PC-3 (cell line): Measurements from ENCODE around the gene GLYATL1. TPM values are rescaled to one million over a fixed set of nuclear protein-coding genes. Genes with fewer than 3 reads are reported as not detected.
"Not testable (repeated sequence)": the region's sequence is repeated elsewhere in the genome, so short reads cannot be mapped to it uniquely, and the experiment has no call there.

Experiments
- ATAC-seq: fragments of 200-7000 bp; cut with Tn5 transposase; 2 replicates; pipeline ENCODE4 v1.9.1; 2020; ENCODE audit warnings: mild to moderate bottlenecking, moderate library complexity
- BruUV-seq: library from RNA; stranded (reverse); fragments of 400-500 nt; replicated peaks from 2 replicates; lab custom pipeline; 2021; lab: Mats Ljungman, UMichigan
- CTCF ChIA-PET: fragments of 300-600 bp; sonication (Branson Sonifier 250); formaldehyde crosslinking; loops from one replicate; lab custom pipeline; 2022; ENCODE audit warnings: antibody characterized with exemption; lab: Charles Lee
- POLR2A ChIA-PET: fragments of 300-600 bp; sonication (Branson Sonifier 250); formaldehyde crosslinking; loops from one replicate; lab custom pipeline; 2022; ENCODE audit warnings: antibody characterized with exemption; ENCODE audit not compliant: unreplicated experiment; lab: Charles Lee
- DNase-seq: peaks from one replicate; pipeline ENCODE4 v3.0.0-alpha.2; 2015
- H2AFZ ChIP-seq: fragments of 300-600 bp; sonication (generic); 2 replicates; pipeline ENCODE4 v1.6.0; 2016; ENCODE audit warnings: antibody characterized with exemption, low read length
- H3F3A ChIP-seq: fragments of 300-600 bp; sonication (generic); one replicate; pipeline ENCODE4 v1.6.0; 2017; ENCODE audit warnings: antibody characterized with exemption, low read length, control low read depth, mild to moderate bottlenecking; ENCODE audit not compliant: unreplicated experiment
- H3K27ac ChIP-seq: fragments of 300-600 bp; sonication (generic); 2 replicates; pipeline ENCODE4 v1.5.1; 2016; ENCODE audit warnings: mild to moderate bottlenecking, low read length
- H3K27me3 ChIP-seq: fragments of 300-600 bp; sonication (generic); 2 replicates; pipeline ENCODE4 v1.6.1; 2016; ENCODE audit warnings: low read length, mixed read lengths
- H3K36me3 ChIP-seq: fragments of 300-600 bp; sonication (generic); 2 replicates; pipeline ENCODE4 v1.6.1; 2016; ENCODE audit warnings: low read depth, mixed run types, low read length, mixed read lengths
- H3K4me1 ChIP-seq: fragments of 300-600 bp; sonication (generic); 2 replicates; pipeline ENCODE4 v1.5.1; 2016; ENCODE audit warnings: low read length; ENCODE audit not compliant: insufficient read depth
- H3K4me2 ChIP-seq: fragments of 300-600 bp; sonication (generic); 2 replicates; pipeline ENCODE4 v1.6.0; 2016; ENCODE audit warnings: low read length
- H3K4me3 ChIP-seq: fragments of 300-600 bp; sonication (generic); 2 replicates; pipeline ENCODE4 v1.5.1; 2016; ENCODE audit warnings: mild to moderate bottlenecking, low read length, mixed read lengths
- H3K79me2 ChIP-seq: fragments of 300-600 bp; sonication (generic); 2 replicates; pipeline ENCODE4 v1.6.1; 2017; ENCODE audit warnings: low read length, mixed read lengths
- H3K9ac ChIP-seq: fragments of 300-600 bp; sonication (generic); 2 replicates; pipeline ENCODE4 v1.6.0; 2016; ENCODE audit warnings: mild to moderate bottlenecking, low read length
- H3K9me2 ChIP-seq: fragments of 300-600 bp; sonication (generic); replicated peaks from 2 replicates; pipeline ENCODE4 v1.6.1; 2016; ENCODE audit warnings: mixed run types, low read length, mixed read lengths
- H3K9me3 ChIP-seq: fragments of 300-600 bp; sonication (generic); 2 replicates; pipeline ENCODE4 v1.6.1; 2016; ENCODE audit warnings: low read length, mixed read lengths
- H4K20me1 ChIP-seq: fragments of 300-600 bp; sonication (generic); 2 replicates; pipeline ENCODE4 v1.6.1; 2016; ENCODE audit warnings: low read length, mixed read lengths
- CTCF ChIP-seq: fragments of 300-600 bp; sonication (generic); conservative IDR thresholded peaks from 2 replicates; pipeline ENCODE4 v1.5.1; 2017; ENCODE audit warnings: antibody characterized with exemption, low read depth, mild to moderate bottlenecking, low read length
- EZH2 ChIP-seq: fragments of 300-600 bp; sonication (generic); IDR thresholded peaks from one replicate; pipeline ENCODE4 v1.6.1; 2017; ENCODE audit warnings: antibody characterized with exemption, mild to moderate bottlenecking, low read length; ENCODE audit not compliant: unreplicated experiment
- EZH2phosphoT487 ChIP-seq: fragments of 300-600 bp; sonication (generic); IDR thresholded peaks from 2 replicates; pipeline ENCODE4 v1.6.1; 2018; ENCODE audit warnings: mild to moderate bottlenecking, antibody characterized with exemption, low read length, borderline replicate concordance
- intact Hi-C: fragments of 100-400 bp; cut with micrococcal nuclease; formaldehyde crosslinking; loops from 2 replicates; pipeline ENCODE4 v1.9.0; 2023
- total RNA-seq: library from RNA; depleted of rRNA; stranded (reverse); fragments of >200 nt; gene quantifications from 2 replicates; pipeline ENCODE4 v1.2.3, GENCODE V29; 2014

GLYATL1 gene
- total RNA-seq, 1 experiment from 2014 or later, result not detected

- no peaks in the 10 kb centered on the region for H3K9me2 ChIP-seq
- no peaks in the 10 kb centered on the region for H3K9me3 ChIP-seq
- no peak for ATAC-seq
- no TSS peak for BruUV-seq
- H3K4me3 ChIP-seq, result no peak overlapping the region
- H3K36me3 ChIP-seq, result no peaks in the 10 kb centered on the region
- no peaks in the 10 kb centered on the region for H3K4me1 ChIP-seq
- H2AFZ ChIP-seq, result no peak overlapping the region
- no peak overlapping the region for H3K9ac ChIP-seq
- no peaks in the 10 kb centered on the region for H4K20me1 ChIP-seq
- CTCF ChIA-PET, result no interaction called here
- TF ChIP-seq EZH2phosphoT487 (no peak), CTCF (no peak), EZH2 (no peak)
- intact Hi-C loops, result no loop called here
- H3K4me2 ChIP-seq, result no peak overlapping the region
- no peaks in the 10 kb centered on the region for H3F3A ChIP-seq
- H3K27ac ChIP-seq, result no peak overlapping the region
- POLR2A ChIA-PET, result no interaction called here
- no peak for DNase-seq
- H3K79me2 ChIP-seq, result no peaks in the 10 kb centered on the region
- peaks cover 79% of the 10 kb centered on the region for H3K27me3 ChIP-seq
Measured at GRCh38 chr11:58998480-58999290, 59.4 kb downstream of the GLYATL1 start.

- Histone ChIP-seq H3K9me2 (no peaks in the 10 kb centered on the region), H2AFZ (no peak overlapping the region), H3K27ac (no peak overlapping the region), H3K9ac (no peak overlapping the region), H3K4me2 (no peak overlapping the region), H3K36me3 (no peaks in the 10 kb centered on the region), H3K79me2 (no peaks in the 10 kb centered on the region), H4K20me1 (no peaks in the 10 kb centered on the region), H3K27me3 (peaks cover 79% of the 10 kb centered on the region), H3F3A (no peaks in the 10 kb centered on the region), H3K4me3 (no peak overlapping the region), H3K4me1 (no peaks in the 10 kb centered on the region), H3K9me3 (no peaks in the 10 kb centered on the region)
- ATAC-seq (no peak), DNase-seq (no peak)
- TF ChIP-seq EZH2, result no peak
- TF ChIP-seq CTCF, result no peak
- no peak for TF ChIP-seq EZH2phosphoT487
- intact Hi-C loops, result no loop called here
- no TSS peak for BruUV-seq
- CTCF ChIA-PET, result no interaction called here
- POLR2A ChIA-PET, result no interaction called here
Measured at GRCh38 chr11:58999291-58999680, 60.0 kb downstream of the GLYATL1 start.

- H3K4me2 ChIP-seq, result no peak overlapping the region
- H3K9ac ChIP-seq, result no peak overlapping the region
- POLR2A ChIA-PET, result no interaction called here
- H3K27ac ChIP-seq, result no peak overlapping the region
- CTCF ChIA-PET, result no interaction called here
- H3K4me3 ChIP-seq, result no peak overlapping the region
- H4K20me1 ChIP-seq, result no peaks in the 10 kb centered on the region
- DNase-seq, result no peak
- no peaks in the 10 kb centered on the region for H3K9me2 ChIP-seq
- no peak for ATAC-seq
- H3F3A ChIP-seq, result no peaks in the 10 kb centered on the region
- no peak overlapping the region for H2AFZ ChIP-seq
- TF ChIP-seq EZH2 (no peak), CTCF (no peak), EZH2phosphoT487 (no peak)
- no peaks in the 10 kb centered on the region for H3K4me1 ChIP-seq
- intact Hi-C loops, result no loop called here
- H3K27me3 ChIP-seq, result peaks cover 79% of the 10 kb centered on the region
- no peaks in the 10 kb centered on the region for H3K36me3 ChIP-seq
- H3K9me3 ChIP-seq, result no peaks in the 10 kb centered on the region
- no TSS peak for BruUV-seq
- no peaks in the 10 kb centered on the region for H3K79me2 ChIP-seq
Measured at GRCh38 chr11:59000003-59000402, 60.7 kb downstream of the GLYATL1 start.

- peaks cover 78% of the 10 kb centered on the region for H3K27me3 ChIP-seq
- H3K9me3 ChIP-seq, ATAC-seq, H3K4me2 ChIP-seq, H4K20me1 ChIP-seq, H3K9ac ChIP-seq, H3K4me1 ChIP-seq, CTCF ChIA-PET, intact Hi-C loops, DNase-seq, BruUV-seq, H3K36me3 ChIP-seq, H3F3A ChIP-seq, H3K9me2 ChIP-seq, H3K27ac ChIP-seq, H3K79me2 ChIP-seq, H2AFZ ChIP-seq, H3K4me3 ChIP-seq, POLR2A ChIA-PET: not testable (repeated sequence)
Measured at GRCh38 chr11:59002006-59002405, 62.7 kb downstream of the GLYATL1 start.
